ENCODE data around the gene FILIP1L. TPM values are rescaled to one million over a fixed set of nuclear protein-coding genes. Genes with fewer than 3 reads are reported as not detected.

The FILIP1L gene
- total RNA-seq, 2 experiments from 2014 or later: not detected

DNA sequence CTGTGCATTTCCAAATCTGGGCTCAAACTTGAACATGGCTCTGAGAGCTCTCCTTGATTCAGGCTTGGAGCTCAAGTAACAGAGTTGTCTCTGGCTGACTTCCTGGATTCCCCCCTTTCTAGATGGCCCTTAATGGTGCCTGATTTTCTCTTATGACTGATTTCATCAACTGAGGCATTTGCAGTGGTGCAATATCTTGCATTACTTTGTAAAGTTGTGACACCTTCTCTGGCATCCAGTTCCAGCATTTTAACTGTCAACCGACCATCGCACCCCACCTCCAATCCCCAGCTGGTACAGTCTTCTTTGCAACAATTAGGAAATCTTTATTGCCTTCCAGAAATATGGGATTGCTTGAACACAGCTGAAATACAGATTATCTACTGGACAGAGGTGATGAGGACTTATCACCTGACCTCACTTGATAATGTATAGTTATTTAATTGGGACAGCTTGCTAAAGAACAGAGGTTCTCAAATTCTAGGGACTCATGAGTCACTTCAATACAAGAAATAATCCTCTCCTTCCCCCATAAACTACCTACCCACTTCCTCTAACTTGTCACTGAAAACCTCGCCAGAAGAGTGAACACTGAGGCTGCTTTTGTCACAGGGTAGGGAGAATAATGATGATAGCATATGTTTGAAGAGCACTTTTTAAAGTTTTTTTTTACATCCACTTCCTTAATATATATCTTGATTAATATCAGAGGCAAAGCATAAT is 41.8 kb downstream of the FILIP1L start:
- BruUV-seq (replicated peaks): no TSS peak
- Histone ChIP-seq H3K4me1 (ENCODE audit: insufficient read depth, low read length, poor library complexity, severe bottlenecking) (peaks cover 9% of the 10 kb centered on the region), H3K79me2 (ENCODE audit: insufficient read depth, low read depth, low read length) (no peaks in the 10 kb centered on the region), H3K4me3 (ENCODE audit: low read depth, low read length, poor library complexity, severe bottlenecking) (no peak overlapping the region), H3K27ac (ENCODE audit: low read depth, low read length, poor library complexity, severe bottlenecking) (no peak overlapping the region), H3K4me2 (ENCODE audit: low read length) (no peak overlapping the region), H2AFZ (ENCODE audit: low read length) (no peak overlapping the region), H4K20me1 (ENCODE audit: insufficient read depth, low read length) (0 out of 2 replicates have a peak, but pooled peaks cover 4% of the 10 kb centered on the region), H3K9me3 (ENCODE audit: low read length) (no peaks in the 10 kb centered on the region), H3K9me2 (ENCODE audit: insufficient read depth, low read length) (no peaks in the 10 kb centered on the region), H3K36me3 (ENCODE audit: insufficient read depth, low read length) (no peaks in the 10 kb centered on the region)
- no peak for DNase-seq (ENCODE audit: low spot score)
- ChIA-PET CTCF (ENCODE audit: unreplicated experiment) (no interaction called here), POLR2A (interaction anchor here (2.2 kb wide), 1 partner anchor 12 kb away, joined by 6 read pairs; no protein-coding TSS in a partner anchor)
- intact Hi-C loops (cut with micrococcal nuclease; ENCODE audit: unreplicated experiment): no loop called here
- TF ChIP-seq, protein P1, sequence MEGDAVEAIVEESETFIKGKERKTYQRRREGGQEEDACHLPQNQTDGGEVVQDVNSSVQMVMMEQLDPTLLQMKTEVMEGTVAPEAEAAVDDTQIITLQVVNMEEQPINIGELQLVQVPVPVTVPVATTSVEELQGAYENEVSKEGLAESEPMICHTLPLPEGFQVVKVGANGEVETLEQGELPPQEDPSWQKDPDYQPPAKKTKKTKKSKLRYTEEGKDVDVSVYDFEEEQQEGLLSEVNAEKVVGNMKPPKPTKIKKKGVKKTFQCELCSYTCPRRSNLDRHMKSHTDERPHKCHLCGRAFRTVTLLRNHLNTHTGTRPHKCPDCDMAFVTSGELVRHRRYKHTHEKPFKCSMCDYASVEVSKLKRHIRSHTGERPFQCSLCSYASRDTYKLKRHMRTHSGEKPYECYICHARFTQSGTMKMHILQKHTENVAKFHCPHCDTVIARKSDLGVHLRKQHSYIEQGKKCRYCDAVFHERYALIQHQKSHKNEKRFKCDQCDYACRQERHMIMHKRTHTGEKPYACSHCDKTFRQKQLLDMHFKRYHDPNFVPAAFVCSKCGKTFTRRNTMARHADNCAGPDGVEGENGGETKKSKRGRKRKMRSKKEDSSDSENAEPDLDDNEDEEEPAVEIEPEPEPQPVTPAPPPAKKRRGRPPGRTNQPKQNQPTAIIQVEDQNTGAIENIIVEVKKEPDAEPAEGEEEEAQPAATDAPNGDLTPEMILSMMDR (conservative IDR thresholded peaks at IDR 0.05; ENCODE audit: low read length): no peak
- no peak for TF ChIP-seq EZH2phosphoT487 (IDR thresholded peaks at IDR 0.05; ENCODE audit: borderline replicate concordance, low read depth, low read length)

DNA sequence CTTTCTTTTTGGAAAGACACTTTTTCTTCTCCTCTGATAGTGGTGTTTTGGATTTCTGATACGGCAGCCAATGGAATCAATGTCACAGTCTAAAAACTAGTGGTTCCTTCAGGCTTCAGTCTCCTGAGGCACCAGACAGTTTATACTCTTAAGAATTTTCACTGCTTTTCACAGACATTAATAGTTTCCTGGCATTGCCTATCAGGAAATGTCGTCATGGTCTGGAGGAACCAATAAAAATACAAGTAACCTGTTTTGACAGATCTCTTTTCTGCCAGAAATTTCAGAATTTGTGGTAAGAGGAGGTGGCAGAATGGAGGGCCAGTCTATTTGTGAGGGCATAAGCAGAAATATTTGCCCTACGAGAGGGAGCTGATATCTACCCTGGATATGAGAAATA is 44.8 kb downstream of the FILIP1L start:
- TF ChIP-seq, protein P1 (conservative IDR thresholded peaks at IDR 0.05; ENCODE audit: low read length): no peak
- no peak for TF ChIP-seq EZH2phosphoT487 (IDR thresholded peaks at IDR 0.05; ENCODE audit: borderline replicate concordance, low read depth, low read length)
- no peak for DNase-seq (ENCODE audit: low spot score)
- CTCF ChIA-PET (ENCODE audit: unreplicated experiment): interaction anchor here (1.2 kb wide), 1 partner anchor 185 kb away, joined by 12 read pairs; no protein-coding TSS in a partner anchor
- POLR2A ChIA-PET: interaction anchor here (1.0 kb wide), 1 partner anchor 15 kb away, joined by 3 read pairs; no protein-coding TSS in a partner anchor
- H3K27ac ChIP-seq (ENCODE audit: low read depth, low read length, poor library complexity, severe bottlenecking): no peak overlapping the region
- intact Hi-C loops (cut with micrococcal nuclease; ENCODE audit: unreplicated experiment): loop anchor here (1.0 to 10.0 kb wide), 3 partner anchors 185 to 525 kb away; no protein-coding TSS in a partner anchor
- H3K9me3 ChIP-seq (ENCODE audit: low read length): no peaks in the 10 kb centered on the region
- BruUV-seq (replicated peaks): no TSS peak
- no peak overlapping the region for H2AFZ ChIP-seq (ENCODE audit: low read length)
- 0 out of 2 replicates have a peak, but pooled peaks cover 4% of the 10 kb centered on the region for H4K20me1 ChIP-seq (ENCODE audit: insufficient read depth, low read length)
- no peak overlapping the region for H3K4me2 ChIP-seq (ENCODE audit: low read length)
- peaks cover 9% of the 10 kb centered on the region for H3K4me1 ChIP-seq (ENCODE audit: insufficient read depth, low read length, poor library complexity, severe bottlenecking)
- no peaks in the 10 kb centered on the region for H3K9me2 ChIP-seq (ENCODE audit: insufficient read depth, low read length)
- no peak overlapping the region for H3K4me3 ChIP-seq (ENCODE audit: low read depth, low read length, poor library complexity, severe bottlenecking)
- H3K36me3 ChIP-seq (ENCODE audit: insufficient read depth, low read length): no peaks in the 10 kb centered on the region
- no peaks in the 10 kb centered on the region for H3K79me2 ChIP-seq (ENCODE audit: insufficient read depth, low read depth, low read length)

DNA sequence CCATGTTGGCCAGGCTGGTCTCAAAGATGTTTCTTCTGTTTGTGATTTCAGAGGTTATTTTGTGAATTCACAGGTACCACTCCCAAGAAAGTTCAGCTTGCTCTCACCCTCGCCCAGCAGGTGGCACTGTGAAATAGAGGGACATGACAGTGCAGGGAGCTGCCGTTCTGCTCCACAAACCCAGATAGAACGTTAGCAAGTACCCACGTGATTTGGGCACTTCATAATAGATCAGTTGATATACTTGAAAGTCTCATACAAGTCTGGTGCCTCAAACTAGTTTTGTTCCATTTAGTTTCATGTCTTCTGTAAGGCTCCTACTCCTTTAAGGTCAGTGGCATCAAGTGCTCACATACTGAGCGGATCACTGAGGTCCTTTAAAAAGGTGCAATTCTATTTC is 45.5 kb downstream of the FILIP1L start:
- no peak overlapping the region for H3K4me3 ChIP-seq (ENCODE audit: low read depth, low read length, poor library complexity, severe bottlenecking)
- H3K27ac ChIP-seq (ENCODE audit: low read depth, low read length, poor library complexity, severe bottlenecking): no peak overlapping the region
- CTCF ChIA-PET (ENCODE audit: unreplicated experiment): interaction anchor here (1.2 kb wide), 1 partner anchor 185 kb away, joined by 12 read pairs; no protein-coding TSS in a partner anchor
- H4K20me1 ChIP-seq (ENCODE audit: insufficient read depth, low read length): 0 out of 2 replicates have a peak, but pooled peaks cover 4% of the 10 kb centered on the region
- no peak overlapping the region for H2AFZ ChIP-seq (ENCODE audit: low read length)
- H3K9me3 ChIP-seq (ENCODE audit: low read length): no peaks in the 10 kb centered on the region
- peak; percentile 69 for DNase-seq (ENCODE audit: low spot score)
- no peaks in the 10 kb centered on the region for H3K9me2 ChIP-seq (ENCODE audit: insufficient read depth, low read length)
- POLR2A ChIA-PET: no interaction called here
- no peaks in the 10 kb centered on the region for H3K36me3 ChIP-seq (ENCODE audit: insufficient read depth, low read length)
- no peaks in the 10 kb centered on the region for H3K79me2 ChIP-seq (ENCODE audit: insufficient read depth, low read depth, low read length)
- TF ChIP-seq EZH2phosphoT487 (IDR thresholded peaks at IDR 0.05; ENCODE audit: borderline replicate concordance, low read depth, low read length): no peak
- TF ChIP-seq, protein P1 (conservative IDR thresholded peaks at IDR 0.05; ENCODE audit: low read length): peak; percentile 84
- H3K4me1 ChIP-seq (ENCODE audit: insufficient read depth, low read length, poor library complexity, severe bottlenecking): peaks cover 4% of the 10 kb centered on the region
- BruUV-seq (replicated peaks): no TSS peak
- intact Hi-C loops (cut with micrococcal nuclease; ENCODE audit: unreplicated experiment): loop anchor here (1.0 to 10.0 kb wide), 3 partner anchors 185 to 526 kb away; no protein-coding TSS in a partner anchor
- H3K4me2 ChIP-seq (ENCODE audit: low read length): no peak overlapping the region
